Measurements from ENCODE around the gene PTER. TPM values are rescaled to one million over a fixed set of nuclear protein-coding genes. Genes with fewer than 3 reads are reported as not detected.

PTER gene
- total RNA-seq, 1 experiment from 2014 or later, result 25.8 TPM

DNA sequence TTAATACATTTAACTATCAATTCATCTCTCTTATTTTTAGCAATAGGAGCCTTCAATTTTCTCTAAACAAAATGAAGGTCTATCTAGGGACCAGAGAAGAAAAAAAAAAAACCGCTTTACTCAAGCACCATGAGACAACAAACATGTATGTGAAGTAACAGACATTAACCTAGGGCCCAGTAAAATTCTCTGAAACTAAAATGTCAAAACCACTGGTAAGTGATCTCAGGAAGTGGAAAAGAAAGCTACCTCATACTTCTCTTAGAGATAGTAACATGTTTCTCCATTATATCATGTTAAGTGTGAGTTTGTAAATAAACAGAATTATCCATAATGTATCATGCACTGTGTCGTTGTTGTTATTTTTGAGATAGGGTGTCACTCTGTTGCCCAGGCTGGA lies 35.4 kb upstream of the PTER start (continued):
- no peak for TF ChIP-seq MAX (IDR thresholded peaks at IDR 0.05)
- no peak for TF ChIP-seq CBX3 (IDR thresholded peaks at IDR 0.05; ENCODE audit: low read depth)
- no peak for TF ChIP-seq SRF (IDR thresholded peaks at IDR 0.05; ENCODE audit: low read depth)
- TF ChIP-seq ATF3 (IDR thresholded peaks at IDR 0.05), result no peak
- TF ChIP-seq CEBPB (IDR thresholded peaks at IDR 0.05; ENCODE audit: low read depth), result no peak
- no peak for TF ChIP-seq ZFX (IDR thresholded peaks at IDR 0.05)
- no peak for TF ChIP-seq SIN3A (IDR thresholded peaks at IDR 0.05; ENCODE audit: low read depth)

- H3K4me2 ChIP-seq (ENCODE audit: low read length), result no peak overlapping the region
- ATAC-seq, result no peak
- TF ChIP-seq POLR2A (IDR thresholded peaks at IDR 0.05; ENCODE audit: borderline replicate concordance, extremely low read depth, insufficient read depth, insufficient read length), result no peak
- no peak for TF ChIP-seq ZNF274 (IDR thresholded peaks at IDR 0.05; ENCODE audit: low read depth, low read length)
- TF ChIP-seq FOSL1 (IDR thresholded peaks at IDR 0.05; ENCODE audit: low read depth), result no peak
- no peak for TF ChIP-seq TCF7L2 (IDR thresholded peaks at IDR 0.05; ENCODE audit: borderline replicate concordance, extremely low read depth, insufficient read depth, insufficient read length)
- no peak for TF ChIP-seq EZH2 (IDR thresholded peaks at IDR 0.05)
- TF ChIP-seq ATF3 (IDR thresholded peaks at IDR 0.05), result no peak
- TF ChIP-seq, protein P1, sequence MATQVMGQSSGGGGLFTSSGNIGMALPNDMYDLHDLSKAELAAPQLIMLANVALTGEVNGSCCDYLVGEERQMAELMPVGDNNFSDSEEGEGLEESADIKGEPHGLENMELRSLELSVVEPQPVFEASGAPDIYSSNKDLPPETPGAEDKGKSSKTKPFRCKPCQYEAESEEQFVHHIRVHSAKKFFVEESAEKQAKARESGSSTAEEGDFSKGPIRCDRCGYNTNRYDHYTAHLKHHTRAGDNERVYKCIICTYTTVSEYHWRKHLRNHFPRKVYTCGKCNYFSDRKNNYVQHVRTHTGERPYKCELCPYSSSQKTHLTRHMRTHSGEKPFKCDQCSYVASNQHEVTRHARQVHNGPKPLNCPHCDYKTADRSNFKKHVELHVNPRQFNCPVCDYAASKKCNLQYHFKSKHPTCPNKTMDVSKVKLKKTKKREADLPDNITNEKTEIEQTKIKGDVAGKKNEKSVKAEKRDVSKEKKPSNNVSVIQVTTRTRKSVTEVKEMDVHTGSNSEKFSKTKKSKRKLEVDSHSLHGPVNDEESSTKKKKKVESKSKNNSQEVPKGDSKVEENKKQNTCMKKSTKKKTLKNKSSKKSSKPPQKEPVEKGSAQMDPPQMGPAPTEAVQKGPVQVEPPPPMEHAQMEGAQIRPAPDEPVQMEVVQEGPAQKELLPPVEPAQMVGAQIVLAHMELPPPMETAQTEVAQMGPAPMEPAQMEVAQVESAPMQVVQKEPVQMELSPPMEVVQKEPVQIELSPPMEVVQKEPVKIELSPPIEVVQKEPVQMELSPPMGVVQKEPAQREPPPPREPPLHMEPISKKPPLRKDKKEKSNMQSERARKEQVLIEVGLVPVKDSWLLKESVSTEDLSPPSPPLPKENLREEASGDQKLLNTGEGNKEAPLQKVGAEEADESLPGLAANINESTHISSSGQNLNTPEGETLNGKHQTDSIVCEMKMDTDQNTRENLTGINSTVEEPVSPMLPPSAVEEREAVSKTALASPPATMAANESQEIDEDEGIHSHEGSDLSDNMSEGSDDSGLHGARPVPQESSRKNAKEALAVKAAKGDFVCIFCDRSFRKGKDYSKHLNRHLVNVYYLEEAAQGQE (IDR thresholded peaks at IDR 0.05; ENCODE audit: low read depth), result no peak
- TF ChIP-seq RAD21 (IDR thresholded peaks at IDR 0.05; ENCODE audit: low read depth), result no peak
- no peak for TF ChIP-seq SRF (IDR thresholded peaks at IDR 0.05; ENCODE audit: low read depth)
- TF ChIP-seq ZFX (IDR thresholded peaks at IDR 0.05), result no peak
- no peak for TF ChIP-seq CBX3 (IDR thresholded peaks at IDR 0.05; ENCODE audit: low read depth)
- TF ChIP-seq SP1 (IDR thresholded peaks at IDR 0.05; ENCODE audit: low read depth), result no peak
- no peak for TF ChIP-seq CEBPB (IDR thresholded peaks at IDR 0.05; ENCODE audit: low read depth)
- TF ChIP-seq MAX (IDR thresholded peaks at IDR 0.05), result no peak
- H3K9ac ChIP-seq (ENCODE audit: low read length), result no peak overlapping the region
- peaks cover 52% of the 10 kb centered on the region for H3K27me3 ChIP-seq (ENCODE audit: insufficient read depth, low read length)
- DNase-seq (ENCODE audit: low read depth, low spot score), result no peak
- H3K27ac ChIP-seq (ENCODE audit: low read depth, low read length), result no peak overlapping the region
- ChIA-PET RAD21 (ENCODE audit: low non-redundant PET in 1 of 2, low total read pairs in 2 of 2, uncharacterized antibody in 2 of 2, unreplicated experiment in 2 of 2) (no interaction called here), CTCF (no interaction called here), POLR2A (interaction anchor here (1.9 kb wide), 1 partner anchor 29 kb away, joined by 4 read pairs; the partner anchor contains the start of gene PTER)
- no peaks in the 10 kb centered on the region for H3K36me3 ChIP-seq (ENCODE audit: control insufficient read depth in 1 of 2, insufficient read depth in 2 of 2, low read length in 2 of 2)
- H3K4me3 ChIP-seq (replicated peaks in 1 of 2; ENCODE audit: low read depth in 1 of 2, low read length in 2 of 2), result no peak overlapping the region
- H4K20me1 ChIP-seq (ENCODE audit: insufficient read depth), result no peaks in the 10 kb centered on the region
- H3K79me2 ChIP-seq (ENCODE audit: insufficient read depth, low read length), result no peaks in the 10 kb centered on the region
- H2AFZ ChIP-seq (ENCODE audit: low read depth, low read length, poor library complexity, severe bottlenecking), result no peak overlapping the region
- intact Hi-C loops (cut with micrococcal nuclease), result no loop called here
- no peaks in the 10 kb centered on the region for H3K9me2 ChIP-seq (ENCODE audit: insufficient read depth)
- H3K4me1 ChIP-seq (ENCODE audit: control insufficient read depth in 1 of 2, insufficient read depth in 2 of 2, low read length in 2 of 2), result no peaks in the 10 kb centered on the region
- no TSS peak for BruUV-seq (replicated peaks)
- no peaks in the 10 kb centered on the region for H3K9me3 ChIP-seq (ENCODE audit: control insufficient read depth in 1 of 2, insufficient read depth in 1 of 2, low read depth in 1 of 2, low read length in 2 of 2)
Observed at GRCh38 chr10:16408379-16408778, 28.4 kb upstream of the PTER start.

All from HCT116 (cell line).